K562 (cell line): ENCODE data around the gene TXNIP.

Experiments used
- BHLHE40 ChIP-seq: IDR thresholded peaks from 2 replicates; pipeline ENCODE4 v1.6.1; 2011; ENCODE audit warnings: low read length, improper control_type of control experiment
- BRF2 ChIP-seq: IDR thresholded peaks from 3 replicates; pipeline ENCODE4 v1.6.1; 2011; ENCODE audit warnings: borderline replicate concordance, mild to moderate bottlenecking; ENCODE audit not compliant: insufficient read length, insufficient read depth
- CTCF ChIP-seq, 3 experiments: IDR thresholded peaks in 2 of 3; conservative IDR thresholded peaks in 1 of 3; 2 replicates each; pipeline ENCODE4 v1.5.1; 2011 to 2012; ENCODE audit warnings: low read length in 3 of 3, mild to moderate bottlenecking in 3 of 3, control low read depth in 2 of 3, improper control_type of control experiment in 1 of 3, inconsistent platforms in 1 of 3, low read depth in 1 of 3, mixed read lengths in 1 of 3, moderate library complexity in 1 of 3; ENCODE audit not compliant: insufficient read depth in 2 of 3
- EZH2 ChIP-seq: IDR thresholded peaks from 2 replicates; pipeline ENCODE4 v1.6.1; 2012; ENCODE audit warnings: low read depth, mild to moderate bottlenecking, inconsistent platforms, low read length, borderline replicate concordance
- FOSL1 ChIP-seq: fragments of 200-800 bp; sonication (Bioruptor generic); conservative IDR thresholded peaks from 2 replicates; pipeline ENCODE4 v1.6.1; 2016; ENCODE audit warnings: missing genetic modification characterization, missing compliant biosample characterization
- POLR2AphosphoS5 ChIP-seq: IDR thresholded peaks from 2 replicates; pipeline ENCODE4 v1.6.1; 2011; ENCODE audit warnings: mild to moderate bottlenecking, low read depth, low read length, moderate library complexity; ENCODE audit not compliant: control insufficient read depth, insufficient read depth
- ZBTB8A ChIP-seq: fragments of 450-650 bp; IDR thresholded peaks from 2 replicates; pipeline ENCODE4 v1.6.1; 2018; ENCODE audit warnings: mild to moderate bottlenecking, moderate library complexity; ENCODE audit not compliant: partially characterized antibody
- ZNF76 ChIP-seq: fragments of 250-450 bp; sonication (Bioruptor Pico); IDR thresholded peaks from 2 replicates; pipeline ENCODE4 v1.4.0; 2020; ENCODE audit warnings: mild to moderate bottlenecking, moderate library complexity, borderline replicate concordance

- TF ChIP-seq BHLHE40 (no peak), CTCF (IDR thresholded peaks at IDR 0.05 in 2 of 3, conservative IDR thresholded peaks at IDR 0.05 in 1 of 3; ENCODE audit: insufficient read depth in 2 of 3, low read depth in 1 of 3, low read length in 3 of 3) (no peak), POLR2AphosphoS5 (no peak), EZH2 (no peak), FOSL1 (tag) (peak; percentile 68), ZBTB8A (no peak), ZNF76 (0 out of 2 replicates have a peak, but pooled peaks have one; percentile 41), BRF2 (no peak)
Measured at GRCh38 chr1:145985502-145986439, 10.6 kb downstream of the TXNIP start.
